Peyer's patch (tissue), 4 donors: ENCODE data around the gene CDKN1C. TPM values are rescaled to one million over a fixed set of nuclear protein-coding genes. Genes with fewer than 3 reads are reported as not detected.

Experiments
- DNase-seq, 3 donors: peaks; one replicate each; pipeline ENCODE4 v3.0.0-alpha.2; 2017 to 2019
- H3K27ac ChIP-seq, 4 donors: fragments of 200-600 bp; sonication (generic); one replicate each; pipeline ENCODE4 v1.5.1; 2016 to 2019
- H3K27me3 ChIP-seq, 2 donors: fragments of 200-600 bp; sonication (generic); one replicate each; pipeline ENCODE4 v1.5.1; 2019
- H3K36me3 ChIP-seq, 3 donors: fragments of 200-600 bp; sonication (generic); one replicate each; pipeline ENCODE4 v1.5.1; 2016 to 2019
- H3K4me1 ChIP-seq, 4 donors: fragments of 200-600 bp; sonication (generic); one replicate each; pipeline ENCODE4 v1.5.1; 2016 to 2019
- H3K4me3 ChIP-seq, 4 donors: fragments of 200-600 bp; sonication (generic); 1 replicate in 3 of 4; 2 replicates in 1 of 4; pipeline ENCODE4 v1.5.1; 2016 to 2019; ENCODE audit warnings: mild to moderate bottlenecking in 1 of 4
- H3K9me3 ChIP-seq, 4 donors: fragments of 200-600 bp; sonication (generic); one replicate each; pipeline ENCODE4 v1.5.1; 2016 to 2019; ENCODE audit warnings: mild to moderate bottlenecking in 1 of 4
- POLR2A ChIP-seq, 2 donors: fragments of 450-650 bp; IDR thresholded peaks; one replicate each; pipeline ENCODE4 v1.5.1; 2017; ENCODE audit warnings: antibody characterized with exemption in 2 of 2, mild to moderate bottlenecking in 2 of 2, moderate library complexity in 2 of 2
- total RNA-seq, 4 donors: library from RNA; depleted of rRNA; stranded (reverse); fragments of >200 nt; gene quantifications; one replicate each; pipeline ENCODE4 v1.1.0, GENCODE V29; 2016
- TF ChIP-seq, protein P1 (sequence below), 6 experiments: fragments of 450-650 bp in 4 of 6; fragments of 200-600 bp in 2 of 6; sonication (generic) in 1 of 6; IDR thresholded peaks; one replicate each; pipeline ENCODE4 v1.5.1; 2017 to 2019; ENCODE audit warnings: antibody characterized with exemption in 6 of 6, mild to moderate bottlenecking in 3 of 6, moderate library complexity in 1 of 6

Gene CDKN1C
- total RNA-seq, 4 donors from 2014 or later, result 6.1 to 22.3 (median 11.1) TPM

DNA sequence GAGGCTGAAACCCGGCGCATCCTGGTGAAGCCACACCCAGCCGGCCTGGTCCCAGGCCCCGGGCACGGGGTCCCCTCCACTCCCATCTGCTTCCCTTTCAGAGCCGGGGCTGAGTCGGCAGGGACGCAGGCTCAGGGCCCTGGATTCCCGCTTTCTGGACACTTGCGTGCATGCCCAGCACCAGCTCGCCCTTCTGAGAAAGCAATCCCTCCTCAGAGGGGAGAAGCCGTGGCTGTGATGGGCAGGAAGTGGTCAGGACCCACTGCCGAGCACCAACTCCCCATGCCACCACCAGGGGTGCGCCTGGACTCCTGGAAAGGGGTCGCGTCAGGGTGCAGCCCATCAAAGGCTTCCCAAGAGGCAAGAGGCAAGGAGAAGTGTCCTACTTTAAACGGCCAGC lies 15.1 kb downstream of the CDKN1C start:
- Histone ChIP-seq H3K27ac (no peak overlapping the region), H3K4me1 (no peaks in the 10 kb centered on the region), H3K4me3 (no peak overlapping the region), H3K27me3 (peaks cover 0 to 21% of the 10 kb centered on the region in 2 donors), H3K36me3 (no peaks in the 10 kb centered on the region), H3K9me3 (no peaks in the 10 kb centered on the region)
- TF ChIP-seq, protein P1, sequence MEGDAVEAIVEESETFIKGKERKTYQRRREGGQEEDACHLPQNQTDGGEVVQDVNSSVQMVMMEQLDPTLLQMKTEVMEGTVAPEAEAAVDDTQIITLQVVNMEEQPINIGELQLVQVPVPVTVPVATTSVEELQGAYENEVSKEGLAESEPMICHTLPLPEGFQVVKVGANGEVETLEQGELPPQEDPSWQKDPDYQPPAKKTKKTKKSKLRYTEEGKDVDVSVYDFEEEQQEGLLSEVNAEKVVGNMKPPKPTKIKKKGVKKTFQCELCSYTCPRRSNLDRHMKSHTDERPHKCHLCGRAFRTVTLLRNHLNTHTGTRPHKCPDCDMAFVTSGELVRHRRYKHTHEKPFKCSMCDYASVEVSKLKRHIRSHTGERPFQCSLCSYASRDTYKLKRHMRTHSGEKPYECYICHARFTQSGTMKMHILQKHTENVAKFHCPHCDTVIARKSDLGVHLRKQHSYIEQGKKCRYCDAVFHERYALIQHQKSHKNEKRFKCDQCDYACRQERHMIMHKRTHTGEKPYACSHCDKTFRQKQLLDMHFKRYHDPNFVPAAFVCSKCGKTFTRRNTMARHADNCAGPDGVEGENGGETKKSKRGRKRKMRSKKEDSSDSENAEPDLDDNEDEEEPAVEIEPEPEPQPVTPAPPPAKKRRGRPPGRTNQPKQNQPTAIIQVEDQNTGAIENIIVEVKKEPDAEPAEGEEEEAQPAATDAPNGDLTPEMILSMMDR (IDR thresholded peaks at IDR 0.05), result no peak
- TF ChIP-seq POLR2A (IDR thresholded peaks at IDR 0.05), result no peak
- no peak for DNase-seq

DNA sequence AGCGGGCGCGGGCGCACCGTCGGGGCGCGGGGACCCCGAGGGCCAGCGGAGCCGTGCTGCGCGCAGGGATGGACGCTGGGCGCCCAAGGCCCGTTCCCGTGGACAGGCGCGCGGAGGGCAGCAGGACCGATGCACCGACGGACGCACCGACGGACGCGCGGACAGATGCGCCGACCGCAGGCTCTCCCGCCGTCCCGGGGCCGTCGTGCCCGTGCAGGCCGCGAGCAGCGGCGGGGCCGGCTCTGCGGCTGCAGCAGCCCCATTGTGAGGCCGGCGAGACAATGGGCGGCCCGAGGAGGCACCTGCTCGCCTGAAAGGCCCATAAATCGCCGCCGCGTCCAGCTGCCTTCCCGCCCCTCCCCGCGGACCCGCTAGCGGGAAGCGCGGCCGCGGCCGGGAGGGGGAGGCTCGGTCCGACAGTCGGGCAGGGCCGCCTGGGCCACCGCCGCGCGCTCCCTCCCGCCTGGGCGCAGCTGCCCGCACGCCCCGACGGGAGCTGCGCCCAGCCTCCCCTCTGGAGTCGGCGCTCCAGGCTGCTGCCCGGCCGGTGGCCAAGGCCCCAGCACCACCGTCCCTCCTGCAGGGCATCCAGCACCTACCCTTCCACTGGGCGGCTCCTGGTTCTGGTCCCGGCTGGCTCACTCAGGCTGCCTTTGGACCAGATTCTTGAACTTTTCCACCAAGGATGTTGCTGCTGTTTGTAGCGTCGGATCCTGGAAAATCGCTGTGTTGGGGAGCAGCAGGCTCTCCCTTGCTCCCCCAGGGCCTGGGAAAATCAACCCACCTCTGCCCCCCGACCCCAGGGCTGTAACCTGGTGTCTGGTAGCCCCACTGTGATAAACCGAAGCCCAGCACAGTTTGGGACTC lies 15.8 kb downstream of the CDKN1C start:
- no peaks in the 10 kb centered on the region for H3K4me1 ChIP-seq
- no peak overlapping the region for H3K27ac ChIP-seq
- TF ChIP-seq, protein P1 (IDR thresholded peaks at IDR 0.05), result no peak
- TF ChIP-seq POLR2A (IDR thresholded peaks at IDR 0.05), result no peak
- H3K9me3 ChIP-seq, result no peaks in the 10 kb centered on the region
- peaks cover 0 to 21% of the 10 kb centered on the region in 2 donors for H3K27me3 ChIP-seq
- H3K36me3 ChIP-seq, result no peaks in the 10 kb centered on the region
- DNase-seq, result no peak
- no peak overlapping the region for H3K4me3 ChIP-seq

DNA sequence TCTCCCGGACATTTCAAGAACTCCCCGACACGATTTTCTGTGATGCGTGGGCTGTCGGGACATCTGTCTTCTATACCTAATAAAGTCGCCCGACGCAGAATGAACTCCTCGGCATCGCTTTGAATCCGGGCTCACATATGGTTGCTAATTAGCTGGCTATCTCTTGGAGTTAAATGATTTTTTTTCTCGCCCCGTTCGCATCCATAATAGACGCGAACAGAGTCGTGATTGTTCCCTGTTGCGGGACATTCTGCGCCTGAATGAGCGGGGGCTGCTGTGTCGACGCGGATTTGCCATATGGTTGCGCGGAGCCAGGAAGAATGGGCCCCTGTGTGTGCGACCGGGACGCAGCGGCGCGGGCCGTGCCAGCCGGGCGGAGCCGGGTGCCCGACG lies 16.4 kb downstream of the CDKN1C start:
- DNase-seq, result no peak
- Histone ChIP-seq H3K27ac (no peak overlapping the region), H3K9me3 (no peaks in the 10 kb centered on the region), H3K4me1 (no peaks in the 10 kb centered on the region), H3K4me3 (no peak overlapping the region), H3K36me3 (no peaks in the 10 kb centered on the region), H3K27me3 (peaks cover 0 to 21% of the 10 kb centered on the region in 2 donors)
- TF ChIP-seq, protein P1 (IDR thresholded peaks at IDR 0.05), result no peak
- no peak for TF ChIP-seq POLR2A (IDR thresholded peaks at IDR 0.05)

DNA sequence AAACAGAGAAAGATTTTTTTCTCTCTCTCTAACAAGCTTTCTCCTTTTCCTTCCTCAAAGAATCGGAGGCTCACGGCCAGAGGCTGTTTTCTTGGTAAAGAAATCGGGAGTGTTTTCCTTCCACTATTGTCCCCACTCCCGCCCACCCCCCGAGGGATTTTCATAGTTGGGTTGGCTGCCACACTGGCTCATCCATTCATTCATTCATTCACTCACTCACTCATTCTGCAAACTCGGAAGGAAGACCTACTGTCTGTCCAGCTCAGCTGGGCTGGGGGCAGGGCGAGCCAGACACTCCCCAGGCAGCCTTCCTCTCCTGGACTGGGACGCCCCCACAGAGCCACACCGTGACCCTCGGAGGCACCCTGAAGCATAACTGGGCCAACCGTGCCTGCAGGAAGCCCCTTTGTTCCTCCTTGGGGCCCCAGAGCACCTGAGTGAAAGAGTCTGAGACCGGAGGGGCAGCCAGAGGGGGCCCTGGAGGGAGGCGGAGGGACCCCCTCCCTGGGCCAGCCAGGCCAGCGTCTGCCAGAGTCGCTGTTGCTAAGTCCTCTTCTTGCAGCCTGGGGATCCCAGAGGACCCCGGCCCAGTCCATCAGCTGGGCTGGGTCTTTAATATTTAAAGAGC lies 17.0 kb downstream of the CDKN1C start:
- no peak overlapping the region for H3K27ac ChIP-seq
- peak overlapping the region in 1 of 4 donors; percentile 19 for H3K4me3 ChIP-seq
- TF ChIP-seq, protein P1 (IDR thresholded peaks at IDR 0.05), result no peak
- no peak for TF ChIP-seq POLR2A (IDR thresholded peaks at IDR 0.05)
- H3K27me3 ChIP-seq, result peaks cover 0 to 21% of the 10 kb centered on the region in 2 donors
- H3K36me3 ChIP-seq, result no peaks in the 10 kb centered on the region
- no peaks in the 10 kb centered on the region for H3K4me1 ChIP-seq
- DNase-seq, result no peak
- H3K9me3 ChIP-seq, result no peaks in the 10 kb centered on the region

DNA sequence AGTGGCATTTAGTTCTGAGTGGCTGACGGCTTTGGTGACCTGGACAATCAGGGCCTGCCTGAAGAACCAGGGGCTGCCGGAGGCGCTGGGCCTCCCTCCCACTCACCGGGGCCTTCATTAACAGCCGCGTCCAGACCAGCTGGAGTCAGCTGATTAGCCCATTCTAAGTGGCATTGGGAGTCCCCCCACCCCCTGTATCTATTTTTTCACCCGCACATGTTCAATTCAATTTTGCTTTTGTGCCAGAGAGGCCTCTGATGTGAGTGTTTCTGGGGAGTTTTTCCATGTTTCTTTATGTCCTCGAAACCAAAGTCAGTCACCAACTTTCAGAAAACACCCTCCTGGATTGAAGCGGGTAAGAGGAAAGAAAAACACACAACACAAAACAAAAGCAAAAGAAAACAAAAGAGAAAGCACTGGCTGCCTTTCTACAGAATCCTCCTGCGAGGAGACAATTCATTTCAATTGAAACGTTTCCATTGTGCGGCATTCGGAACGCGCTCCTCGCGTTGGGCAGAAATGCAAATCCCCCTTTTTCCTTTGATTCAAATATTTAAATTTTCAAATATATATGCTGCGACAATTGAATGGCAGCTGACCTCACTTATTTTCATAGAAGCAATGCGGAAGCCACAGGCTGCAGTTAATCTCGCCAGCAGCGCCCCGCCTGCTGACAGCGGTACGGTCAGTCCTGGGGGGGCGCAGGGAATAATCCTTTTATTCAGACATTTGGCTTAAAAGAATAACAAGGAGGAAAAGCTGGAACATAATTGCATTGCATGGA lies 17.7 kb downstream of the CDKN1C start:
- TF ChIP-seq, protein P1 (IDR thresholded peaks at IDR 0.05), result no peak
- no peak for TF ChIP-seq POLR2A (IDR thresholded peaks at IDR 0.05)
- H3K27ac ChIP-seq, result no peak overlapping the region
- H3K36me3 ChIP-seq, result no peaks in the 10 kb centered on the region
- H3K4me1 ChIP-seq, result peaks cover 0 to under 1% (median 0%) of the 10 kb centered on the region in 4 donors
- peak overlapping the region in 1 of 4 donors; percentile 19 for H3K4me3 ChIP-seq
- H3K27me3 ChIP-seq, result peaks cover 0 to 26% of the 10 kb centered on the region in 2 donors
- no peaks in the 10 kb centered on the region for H3K9me3 ChIP-seq
- no peak for DNase-seq
